ENCODE results near the gene BACH1.

BACH1 gene

GRCh38 chr21:29368906-29369305 lies 70.2 kb downstream of the BACH1 start:
- Histone ChIP-seq H3K27ac (ENCODE audit: low read depth, low read length) (no peak overlapping the region), H3F3A (ENCODE audit: insufficient read depth) (no peaks in the 10 kb centered on the region), H4K20me1 (ENCODE audit: low read depth, low read length) (no peaks in the 10 kb centered on the region), H3K9me2 (replicated peaks; ENCODE audit: insufficient read depth, low read length) (no peaks in the 10 kb centered on the region), H3K9me3 (ENCODE audit: insufficient read depth, low read length) (no peaks in the 10 kb centered on the region), H2AFZ (ENCODE audit: low read depth, low read length, severe bottlenecking) (no peak overlapping the region), H3K36me3 (ENCODE audit: low read length) (no peaks in the 10 kb centered on the region), H3K4me3 (ENCODE audit: insufficient read depth, low read length, poor library complexity, severe bottlenecking) (no peak overlapping the region), H3K4me2 (ENCODE audit: low read depth, low read length, poor library complexity, severe bottlenecking) (no peak overlapping the region), H3K9ac (ENCODE audit: low read length) (no peak overlapping the region), H3K79me2 (ENCODE audit: insufficient read depth, low read length) (no peaks in the 10 kb centered on the region), H3K27me3 (ENCODE audit: low read length) (no peaks in the 10 kb centered on the region)
- TF ChIP-seq EZH2phosphoT487 (conservative IDR thresholded peaks at IDR 0.05; ENCODE audit: low read length) = no peak
- no peak for TF ChIP-seq CTCF (IDR thresholded peaks at IDR 0.05; ENCODE audit: insufficient read depth, low read length, poor library complexity, severe bottlenecking)

GRCh38 chr21:29371464-29371863 lies 72.7 kb downstream of the BACH1 start:
- H3K27ac ChIP-seq (ENCODE audit: low read depth, low read length) = no peak overlapping the region
- H3F3A ChIP-seq (ENCODE audit: insufficient read depth) = no peaks in the 10 kb centered on the region
- no peak for TF ChIP-seq EZH2phosphoT487 (conservative IDR thresholded peaks at IDR 0.05; ENCODE audit: low read length)
- no peak for TF ChIP-seq CTCF (IDR thresholded peaks at IDR 0.05; ENCODE audit: insufficient read depth, low read length, poor library complexity, severe bottlenecking)
- H3K36me3 ChIP-seq (ENCODE audit: low read length) = no peaks in the 10 kb centered on the region
- H3K79me2 ChIP-seq (ENCODE audit: insufficient read depth, low read length) = no peaks in the 10 kb centered on the region
- no peaks in the 10 kb centered on the region for H4K20me1 ChIP-seq (ENCODE audit: low read depth, low read length)
- no peaks in the 10 kb centered on the region for H3K9me3 ChIP-seq (ENCODE audit: insufficient read depth, low read length)
- no peaks in the 10 kb centered on the region for H3K9me2 ChIP-seq (replicated peaks; ENCODE audit: insufficient read depth, low read length)
- H3K4me2 ChIP-seq (ENCODE audit: low read depth, low read length, poor library complexity, severe bottlenecking) = no peak overlapping the region
- H2AFZ ChIP-seq (ENCODE audit: low read depth, low read length, severe bottlenecking) = no peak overlapping the region
- no peak overlapping the region for H3K9ac ChIP-seq (ENCODE audit: low read length)
- H3K27me3 ChIP-seq (ENCODE audit: low read length) = no peaks in the 10 kb centered on the region
- no peak overlapping the region for H3K4me3 ChIP-seq (ENCODE audit: insufficient read depth, low read length, poor library complexity, severe bottlenecking)

- Histone ChIP-seq H2AFZ (ENCODE audit: low read depth, low read length, severe bottlenecking) (no peak overlapping the region), H3K79me2 (ENCODE audit: insufficient read depth, low read length) (no peaks in the 10 kb centered on the region), H3K4me2 (ENCODE audit: low read depth, low read length, poor library complexity, severe bottlenecking) (no peak overlapping the region), H3K4me3 (ENCODE audit: insufficient read depth, low read length, poor library complexity, severe bottlenecking) (no peak overlapping the region), H3K27me3 (ENCODE audit: low read length) (no peaks in the 10 kb centered on the region), H3K9ac (ENCODE audit: low read length) (no peak overlapping the region), H4K20me1 (ENCODE audit: low read depth, low read length) (no peaks in the 10 kb centered on the region), H3K9me2 (replicated peaks; ENCODE audit: insufficient read depth, low read length) (no peaks in the 10 kb centered on the region), H3F3A (ENCODE audit: insufficient read depth) (no peaks in the 10 kb centered on the region), H3K9me3 (ENCODE audit: insufficient read depth, low read length) (no peaks in the 10 kb centered on the region), H3K36me3 (ENCODE audit: low read length) (no peaks in the 10 kb centered on the region), H3K27ac (ENCODE audit: low read depth, low read length) (no peak overlapping the region)
- peak; percentile 31 for TF ChIP-seq CTCF (IDR thresholded peaks at IDR 0.05; ENCODE audit: insufficient read depth, low read length, poor library complexity, severe bottlenecking)
- TF ChIP-seq EZH2phosphoT487 (conservative IDR thresholded peaks at IDR 0.05; ENCODE audit: low read length) = no peak
Measured at GRCh38 chr21:29372063-29372802, 73.5 kb downstream of the BACH1 start.

Data from SU-DHL-6 (cell line).